Measurements from ENCODE around the gene FBXO42.

The FBXO42 gene

DNA sequence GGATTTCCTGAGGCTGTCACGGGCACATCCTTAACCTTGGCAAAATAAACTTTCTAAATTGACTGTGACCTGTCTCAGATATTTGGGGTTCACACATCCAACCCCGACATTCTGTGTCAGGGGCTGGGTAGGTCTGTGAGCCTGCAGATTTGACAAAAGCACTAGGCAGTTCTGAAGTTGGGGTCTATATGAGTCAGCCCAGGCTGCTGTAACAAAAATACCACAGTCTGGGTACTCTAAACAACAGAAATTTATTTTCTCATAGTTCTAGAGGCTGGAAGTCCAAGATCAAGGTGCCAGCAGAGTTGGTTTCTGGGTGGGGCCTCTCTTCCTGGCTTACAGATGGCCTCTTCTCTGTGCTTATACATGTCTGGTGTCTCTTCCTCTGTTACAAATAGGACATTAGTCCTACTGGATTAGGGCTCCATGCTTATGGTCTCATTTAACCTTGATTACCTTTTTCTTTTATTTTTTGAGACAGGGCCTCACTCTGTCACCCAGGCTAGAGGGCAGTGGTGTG lies 112.2 kb downstream of the FBXO42 start:
- Mint-ChIP-seq H3K27ac (peak overlapping the region; percentile 41), H3K4me1 (ENCODE audit: low read depth) (peaks cover 32% of the 10 kb centered on the region), H3K9me3 (no peaks in the 10 kb centered on the region), H3K36me3 (ENCODE audit: low read depth) (no peaks in the 10 kb centered on the region), H3K27me3 (no peaks in the 10 kb centered on the region), H3K4me3 (no peak overlapping the region)
- DNase-seq = no peak

DNA sequence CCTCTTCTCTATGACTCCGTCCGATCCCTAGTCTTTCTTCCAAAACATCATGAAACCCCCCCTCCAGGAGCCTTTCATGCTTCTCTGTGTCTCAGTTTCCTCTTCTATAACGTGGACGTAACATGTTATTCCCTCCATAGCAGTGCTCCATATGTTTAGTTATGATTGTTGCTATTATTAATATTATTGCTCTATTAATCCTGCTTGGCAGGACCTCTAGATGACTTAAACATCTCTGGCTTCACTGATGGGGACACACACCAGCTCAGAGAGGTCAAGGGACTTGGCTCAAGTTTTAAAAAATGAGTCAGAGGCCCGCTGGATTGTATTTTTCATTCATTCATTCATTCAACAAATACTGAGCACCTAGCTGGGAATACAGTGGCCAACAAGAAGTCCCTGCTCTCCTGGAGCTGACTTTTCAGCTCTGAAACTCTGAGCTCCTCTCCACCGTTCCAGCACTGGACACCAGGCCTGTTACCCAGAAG lies 114.9 kb downstream of the FBXO42 start:
- DNase-seq = no peak
- Mint-ChIP-seq H3K4me1 (ENCODE audit: low read depth) (peaks cover 28% of the 10 kb centered on the region), H3K27ac (peak overlapping the region; percentile 93), H3K9me3 (no peaks in the 10 kb centered on the region), H3K36me3 (ENCODE audit: low read depth) (no peaks in the 10 kb centered on the region), H3K27me3 (no peaks in the 10 kb centered on the region), H3K4me3 (peak overlapping the region; percentile 85)

DNA sequence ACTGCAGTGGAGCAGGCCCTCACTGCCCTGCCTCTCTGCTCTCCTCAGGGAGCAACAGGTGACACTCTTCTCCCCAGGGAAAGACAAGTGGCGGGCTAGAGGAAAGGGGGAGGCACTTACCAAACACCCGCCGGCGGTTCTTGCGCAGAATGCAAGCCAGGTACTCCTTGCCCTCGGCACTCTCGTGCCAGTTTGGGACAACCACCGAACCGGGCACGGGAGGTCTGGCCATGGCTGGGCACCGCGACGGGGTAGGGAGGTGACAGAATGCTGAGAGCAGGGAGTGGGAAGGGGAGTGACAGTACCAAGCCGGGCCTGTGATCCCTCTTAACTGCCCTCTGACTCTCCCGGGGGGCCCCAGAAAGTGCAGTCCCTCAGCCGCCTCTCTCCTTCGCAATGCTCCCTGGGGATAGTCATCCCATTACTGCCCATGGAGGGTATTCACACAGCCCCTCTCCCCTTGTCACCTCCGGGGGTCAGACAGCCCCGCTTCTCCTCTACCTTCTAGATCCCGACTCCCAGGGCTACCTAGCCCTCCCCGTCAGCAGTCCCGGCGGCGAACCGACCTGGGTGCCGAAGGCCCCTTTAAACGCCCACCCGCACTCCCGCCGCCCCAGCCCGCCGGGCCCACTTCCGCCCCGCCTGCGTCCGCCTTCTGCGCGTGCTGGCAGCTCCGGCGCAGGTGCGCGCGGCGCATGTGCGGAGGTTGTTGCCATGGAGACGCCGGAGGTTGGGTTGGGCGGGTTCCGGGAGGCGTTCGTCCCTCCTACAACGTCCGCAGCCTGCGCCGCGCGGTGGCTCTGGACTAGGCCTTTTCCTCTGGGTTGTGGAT lies 115.6 kb downstream of the FBXO42 start, which contains the start of gene CPLANE2:
TSS of gene CPLANE2 (minus strand) at position 673 of the 832 bp plus-strand sequence. CDS start at position 232, 441 bp downstream.
- Mint-ChIP-seq H3K9me3 (no peaks in the 10 kb centered on the region), H3K4me1 (ENCODE audit: low read depth) (peaks cover 28% of the 10 kb centered on the region), H3K27ac (peak within 1 kb of the TSS; percentile 93), H3K27me3 (no peaks in the 10 kb centered on the region), H3K4me3 (peak within 1 kb of the TSS; percentile 85), H3K36me3 (ENCODE audit: low read depth) (no peaks in the 10 kb centered on the region)
- DNase-seq = peak; percentile 97

DNA sequence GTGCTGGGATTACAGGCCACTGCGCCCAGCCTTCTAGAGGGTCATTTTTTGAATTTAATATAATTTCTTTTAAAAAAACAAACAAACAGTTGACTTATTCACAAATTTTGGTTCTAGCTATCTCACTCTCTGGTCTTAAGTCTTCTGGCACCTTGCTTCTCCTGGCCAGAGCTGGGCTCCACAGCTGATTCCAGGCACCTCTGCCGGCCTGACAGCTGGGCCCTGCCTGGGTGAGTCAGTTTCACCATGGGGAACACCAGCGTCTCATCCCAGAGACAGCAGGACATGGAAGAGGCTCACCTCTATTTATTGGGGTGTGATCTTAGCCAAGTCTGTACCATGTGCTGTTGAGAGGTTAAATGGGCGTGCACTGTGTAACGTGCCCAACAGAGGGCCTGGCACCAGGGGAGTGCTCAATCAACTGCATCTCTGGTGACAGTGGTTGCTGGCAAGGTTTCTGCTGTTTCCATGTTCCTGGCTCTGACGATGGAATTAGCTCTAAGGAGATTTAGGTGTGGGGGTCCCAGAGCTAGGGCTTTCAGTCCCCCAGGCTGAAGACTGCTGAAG lies 116.3 kb downstream of the FBXO42 start:
- peaks cover 28% of the 10 kb centered on the region for H3K4me1 Mint-ChIP-seq (ENCODE audit: low read depth)
- H3K27ac Mint-ChIP-seq = peak overlapping the region; percentile 93
- peak overlapping the region; percentile 85 for H3K4me3 Mint-ChIP-seq
- H3K27me3 Mint-ChIP-seq = no peaks in the 10 kb centered on the region
- H3K36me3 Mint-ChIP-seq (ENCODE audit: low read depth) = no peaks in the 10 kb centered on the region
- H3K9me3 Mint-ChIP-seq = no peaks in the 10 kb centered on the region
- peak; percentile 59 for DNase-seq

DNA sequence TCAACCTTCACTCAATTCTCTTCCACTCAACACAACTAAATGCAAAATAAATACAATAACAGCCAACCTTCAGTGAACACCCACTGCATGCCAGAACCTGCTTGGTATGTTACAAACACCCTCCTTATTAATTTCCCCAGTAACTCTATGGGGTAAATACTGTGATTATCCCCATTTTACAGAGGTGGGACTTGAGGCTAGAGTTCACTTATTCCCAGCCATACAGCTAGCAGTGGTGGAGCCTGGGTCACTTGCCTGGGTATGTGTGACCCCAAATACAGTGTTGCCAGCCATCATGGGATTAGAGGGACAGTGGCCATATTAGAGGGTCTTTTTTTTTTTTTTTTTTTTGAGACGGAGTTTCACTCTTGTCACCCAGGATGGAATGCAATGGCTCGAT lies 116.9 kb downstream of the FBXO42 start:
- Mint-ChIP-seq H3K27ac (no peak overlapping the region), H3K4me3 (no peak overlapping the region), H3K36me3 (ENCODE audit: low read depth) (no peaks in the 10 kb centered on the region), H3K4me1 (ENCODE audit: low read depth) (peaks cover 28% of the 10 kb centered on the region), H3K27me3 (no peaks in the 10 kb centered on the region), H3K9me3 (no peaks in the 10 kb centered on the region)
- no peak for DNase-seq

DNA sequence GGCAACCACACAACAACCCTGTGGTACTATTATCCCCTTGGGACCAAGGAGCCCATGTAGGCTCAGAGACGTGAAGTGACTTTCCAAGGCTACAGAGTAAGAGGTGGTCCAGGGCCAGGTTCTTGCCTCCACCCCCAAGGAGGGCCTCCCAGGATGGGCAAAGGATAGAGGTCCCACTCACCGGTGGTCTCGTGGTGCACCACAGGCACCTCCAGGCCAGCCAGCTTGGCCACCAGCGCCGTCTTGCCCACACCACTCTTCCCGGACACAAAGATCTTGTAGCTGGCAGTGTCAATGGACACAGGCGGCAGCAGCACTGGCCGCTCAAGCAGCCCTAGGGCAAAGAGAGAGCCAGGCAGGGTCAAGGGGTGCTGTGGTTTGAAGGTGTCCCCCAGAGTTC lies 118.8 kb downstream of the FBXO42 start:
- H3K27ac Mint-ChIP-seq = no peak overlapping the region
- no peak for DNase-seq
- peaks cover 10% of the 10 kb centered on the region for H3K27me3 Mint-ChIP-seq
- H3K4me1 Mint-ChIP-seq (ENCODE audit: low read depth) = peaks cover 26% of the 10 kb centered on the region
- H3K4me3 Mint-ChIP-seq = no peak overlapping the region
- no peaks in the 10 kb centered on the region for H3K9me3 Mint-ChIP-seq
- H3K36me3 Mint-ChIP-seq (ENCODE audit: low read depth) = no peaks in the 10 kb centered on the region

DNA sequence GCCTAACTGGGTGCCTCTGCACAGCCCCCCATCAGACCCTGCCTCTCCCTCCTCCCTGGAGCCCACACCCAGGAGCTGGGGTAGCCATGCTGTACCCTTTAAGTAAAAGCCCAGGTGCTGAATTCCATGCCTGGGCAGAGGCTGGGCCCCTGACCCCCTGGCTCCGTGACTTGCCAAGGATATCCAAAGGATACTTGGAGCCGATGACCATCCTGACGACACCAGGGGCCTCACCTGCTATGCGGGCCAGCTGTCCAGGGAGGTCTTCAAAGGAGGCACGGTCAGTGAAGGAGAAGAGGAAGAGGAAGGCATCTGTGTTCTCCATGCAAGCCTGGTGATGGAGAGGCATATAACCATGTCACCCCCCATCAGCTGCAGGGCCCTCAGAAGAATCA lies 120.0 kb downstream of the FBXO42 start:
- Mint-ChIP-seq H3K4me3 (no peak overlapping the region), H3K4me1 (ENCODE audit: low read depth) (peaks cover 23% of the 10 kb centered on the region), H3K27me3 (peaks cover 21% of the 10 kb centered on the region), H3K9me3 (no peaks in the 10 kb centered on the region), H3K36me3 (ENCODE audit: low read depth) (no peaks in the 10 kb centered on the region), H3K27ac (no peak overlapping the region)
- no peak for DNase-seq

DNA sequence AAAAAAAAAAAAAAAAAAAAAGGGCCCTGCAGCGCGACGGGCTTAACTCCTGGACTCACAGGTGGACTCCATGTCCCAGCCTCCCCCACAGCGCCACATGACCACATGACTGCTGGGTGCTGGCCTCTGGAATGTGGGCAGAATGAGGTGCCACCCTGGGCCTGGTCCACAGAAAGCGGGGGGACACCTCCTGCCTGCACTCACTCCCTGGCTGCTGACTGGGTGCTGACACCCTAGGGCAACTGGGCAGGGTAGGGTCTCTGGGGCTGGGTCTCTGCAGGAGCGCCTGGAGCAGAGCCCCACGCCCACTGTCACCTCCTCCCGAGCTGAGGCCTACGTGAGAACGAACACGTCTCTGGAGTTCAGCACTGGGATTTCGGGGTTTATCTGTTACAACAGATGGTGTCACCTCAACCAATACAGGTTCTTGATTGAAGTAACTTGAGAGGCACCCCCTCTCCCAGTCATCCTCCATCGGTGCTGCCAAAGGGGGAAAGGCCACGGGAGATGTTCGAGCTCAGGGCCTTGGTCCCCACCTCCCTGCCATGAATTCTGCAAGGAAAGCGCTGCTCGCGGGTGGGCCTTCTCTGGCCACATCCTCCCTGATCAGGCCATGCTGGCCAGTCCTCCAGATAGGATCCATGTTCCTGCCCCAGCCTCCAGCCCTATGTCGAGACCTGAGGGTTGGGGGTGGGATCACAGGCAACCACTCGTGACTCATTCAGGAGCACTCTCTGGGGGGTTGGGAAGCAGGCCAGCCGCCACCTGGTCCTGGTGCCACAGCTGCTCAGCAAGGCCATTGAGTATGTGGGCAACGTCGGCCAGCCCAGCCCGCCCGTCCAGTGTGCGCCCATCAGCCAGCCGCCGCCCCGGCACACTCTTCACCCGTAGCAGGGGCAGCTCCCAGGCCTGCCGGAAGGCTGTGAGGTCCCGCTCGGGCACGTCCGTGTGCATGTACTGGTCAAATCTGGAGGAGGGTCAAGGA lies 120.7 kb downstream of the FBXO42 start:
- H3K4me3 Mint-ChIP-seq = no peak overlapping the region
- H3K4me1 Mint-ChIP-seq (ENCODE audit: low read depth) = peaks cover 17% of the 10 kb centered on the region
- H3K27ac Mint-ChIP-seq = no peak overlapping the region
- no peaks in the 10 kb centered on the region for H3K36me3 Mint-ChIP-seq (ENCODE audit: low read depth)
- DNase-seq = no peak
- no peaks in the 10 kb centered on the region for H3K9me3 Mint-ChIP-seq
- peaks cover 27% of the 10 kb centered on the region for H3K27me3 Mint-ChIP-seq

DNA sequence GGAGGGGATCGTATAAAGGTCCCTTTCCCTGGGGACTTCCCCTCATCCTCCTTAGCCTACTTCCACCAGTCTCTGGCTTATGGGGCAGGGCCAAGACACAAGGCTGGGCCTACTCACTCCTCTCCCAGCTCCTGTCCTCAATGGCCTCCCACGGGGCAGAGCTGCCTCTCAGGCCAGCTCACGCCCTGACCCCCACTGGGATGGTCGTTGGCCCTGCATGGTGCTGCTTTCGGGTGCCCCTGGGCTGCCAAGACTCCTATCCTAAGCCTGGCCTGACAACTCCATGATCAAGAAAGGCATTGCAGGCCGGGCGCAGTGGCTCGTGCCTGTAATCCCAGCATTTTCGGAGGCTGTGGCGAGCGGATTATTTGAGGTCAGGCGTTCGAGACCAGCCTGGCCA lies 121.5 kb downstream of the FBXO42 start:
- DNase-seq = no peak
- Mint-ChIP-seq H3K9me3 (no peaks in the 10 kb centered on the region), H3K4me1 (ENCODE audit: low read depth) (peaks cover 10% of the 10 kb centered on the region), H3K27me3 (peaks cover 35% of the 10 kb centered on the region), H3K4me3 (no peak overlapping the region), H3K36me3 (ENCODE audit: low read depth) (no peaks in the 10 kb centered on the region), H3K27ac (no peak overlapping the region)

DNA sequence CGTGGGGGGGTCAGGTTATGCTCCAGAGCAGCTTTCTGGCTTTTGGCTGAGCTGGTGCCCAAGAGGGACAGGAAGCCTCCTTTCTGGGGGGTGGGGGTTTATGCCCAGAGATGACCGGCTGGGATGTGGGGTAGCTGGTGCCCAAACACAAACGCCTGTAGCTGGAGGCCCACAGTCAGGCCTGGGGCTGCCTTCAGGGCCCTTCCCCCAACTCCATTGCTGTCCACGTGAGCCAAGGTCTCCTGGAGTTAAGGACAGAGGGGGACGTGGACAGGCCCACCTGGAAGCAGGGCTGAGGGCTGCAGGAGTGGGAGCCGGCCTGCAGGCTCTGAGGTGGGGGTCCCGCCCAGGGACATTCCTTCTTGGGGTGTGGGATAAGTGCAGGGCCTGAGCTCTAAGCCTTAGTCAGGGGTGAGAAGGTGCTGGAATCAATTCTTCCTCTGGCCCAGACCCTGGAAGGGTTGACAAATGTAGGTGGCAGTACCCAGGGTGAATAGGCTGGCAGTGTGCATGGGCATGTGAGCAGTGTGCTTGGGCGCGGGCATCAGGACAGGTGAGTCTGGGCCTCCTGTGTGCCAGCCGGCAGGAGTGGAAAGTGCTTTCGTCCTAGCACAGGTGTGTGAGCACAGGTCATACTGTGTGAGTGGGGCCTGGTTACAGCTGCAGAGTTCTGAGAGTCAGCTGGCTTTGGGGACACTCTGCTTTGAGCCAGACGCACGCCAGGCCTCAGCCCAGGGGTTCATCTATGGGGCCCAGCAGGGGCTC lies 122.1 kb downstream of the FBXO42 start:
- no peaks in the 10 kb centered on the region for H3K36me3 Mint-ChIP-seq (ENCODE audit: low read depth)

DNA sequence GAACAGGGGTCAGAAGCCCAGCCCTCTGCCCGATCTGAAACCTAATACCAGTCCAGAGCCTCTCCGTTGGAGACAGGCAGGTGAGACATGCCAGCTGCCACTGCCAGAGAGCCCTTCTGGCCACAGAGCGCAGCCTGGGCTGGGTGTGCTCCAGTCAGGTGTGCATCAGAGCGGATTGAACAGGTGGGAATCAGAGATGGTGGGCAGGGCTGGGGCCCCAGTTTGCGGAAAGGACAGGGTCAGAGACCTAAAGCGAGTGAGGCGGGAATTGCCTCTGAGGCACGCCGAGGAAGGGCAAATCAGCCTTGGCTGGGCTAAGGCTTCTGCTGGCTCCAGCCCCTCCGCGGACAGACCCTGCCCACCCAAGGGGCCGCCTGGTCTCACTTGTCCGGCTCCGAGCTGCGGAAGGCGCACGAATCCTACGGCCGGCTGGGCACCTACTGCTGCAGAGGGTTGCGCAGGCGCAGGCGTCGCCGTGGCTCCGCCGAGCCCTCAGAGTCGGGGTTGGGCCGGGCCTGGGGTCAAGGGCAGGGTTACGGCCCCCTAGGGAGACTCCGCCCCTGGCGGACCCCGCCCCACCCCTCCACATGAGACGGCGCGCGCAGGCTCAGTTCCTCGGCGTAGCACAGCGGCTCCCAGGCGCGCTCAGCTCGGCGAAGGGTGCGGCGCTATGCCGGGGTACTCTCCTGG lies 125.6 kb downstream of the FBXO42 start:
- Mint-ChIP-seq H3K4me3 (no peak overlapping the region), H3K4me1 (ENCODE audit: low read depth) (peaks cover 6% of the 10 kb centered on the region), H3K27ac (no peak overlapping the region), H3K36me3 (ENCODE audit: low read depth) (no peaks in the 10 kb centered on the region), H3K9me3 (no peaks in the 10 kb centered on the region), H3K27me3 (peaks cover 46% of the 10 kb centered on the region)
- DNase-seq = no peak

More for the DNA sequence above, 122.1 kb downstream of the FBXO42 start:
- Mint-ChIP-seq H3K27me3 (peaks cover 41% of the 10 kb centered on the region), H3K27ac (no peak overlapping the region), H3K4me3 (no peak overlapping the region), H3K4me1 (ENCODE audit: low read depth) (peaks cover 7% of the 10 kb centered on the region), H3K9me3 (no peaks in the 10 kb centered on the region)
- DNase-seq = no peak

DNA sequence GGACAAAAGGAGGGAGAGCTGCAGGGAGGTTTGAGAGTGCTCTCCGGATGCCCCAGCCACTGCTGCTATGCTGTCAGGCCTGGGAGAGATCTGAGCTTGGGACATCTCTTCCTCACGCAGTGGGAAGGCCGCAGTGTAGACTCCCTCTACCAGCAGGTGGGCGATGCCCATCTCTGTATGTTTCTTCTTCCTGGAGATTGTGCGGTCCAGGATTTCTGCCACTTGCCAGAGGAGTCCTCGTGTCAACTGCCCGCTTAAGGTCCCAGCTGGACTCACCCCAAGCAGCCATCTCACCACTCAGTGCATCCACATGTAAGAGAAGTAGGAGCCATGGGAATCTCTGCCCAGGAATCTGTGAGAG lies 126.2 kb downstream of the FBXO42 start:
- Mint-ChIP-seq H3K4me3 (no peak overlapping the region), H3K27me3 (peaks cover 46% of the 10 kb centered on the region), H3K9me3 (no peaks in the 10 kb centered on the region), H3K4me1 (ENCODE audit: low read depth) (peaks cover 6% of the 10 kb centered on the region), H3K27ac (no peak overlapping the region), H3K36me3 (ENCODE audit: low read depth) (no peaks in the 10 kb centered on the region)
- no peak for DNase-seq

DNA sequence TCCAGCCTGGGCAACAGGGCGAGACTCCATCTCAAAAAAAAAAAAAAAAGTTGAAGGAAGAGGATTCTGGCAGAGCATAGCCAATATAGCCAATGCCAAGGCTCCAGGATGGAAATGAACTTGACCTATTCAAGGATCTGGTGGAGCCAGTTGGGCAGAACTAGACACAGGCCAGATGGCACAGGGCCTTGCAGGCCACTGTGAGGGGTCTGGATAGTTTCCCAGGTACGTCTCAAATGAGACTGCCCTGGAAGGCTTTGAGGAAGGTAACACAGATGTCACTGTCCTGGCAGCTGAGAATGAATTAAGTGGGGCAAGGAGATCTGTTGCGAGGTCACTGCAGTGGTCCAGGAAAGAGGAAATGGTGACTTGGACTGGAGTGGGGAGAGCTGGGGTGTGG lies 127.8 kb downstream of the FBXO42 start:
- Mint-ChIP-seq H3K27ac (no peak overlapping the region), H3K4me1 (ENCODE audit: low read depth) (peaks cover 8% of the 10 kb centered on the region), H3K27me3 (peaks cover 43% of the 10 kb centered on the region), H3K36me3 (ENCODE audit: low read depth) (no peaks in the 10 kb centered on the region), H3K4me3 (no peak overlapping the region), H3K9me3 (no peaks in the 10 kb centered on the region)
- no peak for DNase-seq

Measured in activated T-cell treated with anti-CD3 and anti-CD28 coated beads, Interleukin-2, amount 50 U/mL, for 24 hours (primary cell).